KMS-11 (cell line): Measurements from ENCODE around the gene CDKN2C.

ENCODE experiments used
- H2AFZ ChIP-seq: fragments of 200-600 bp; sonication (generic); 2 replicates; pipeline ENCODE4 v1.6.1; 2016; ENCODE audit warnings: antibody characterized with exemption, mixed run types, low read depth
- H3K27ac ChIP-seq: fragments of 200-600 bp; sonication (generic); 2 replicates; pipeline ENCODE4 v1.6.1; 2016; ENCODE audit warnings: mild to moderate bottlenecking, mixed run types
- H3K27me3 ChIP-seq: fragments of 200-600 bp; sonication (generic); 2 replicates; pipeline ENCODE4 v1.6.1; 2017; ENCODE audit warnings: mild to moderate bottlenecking, low read depth, mixed run types, moderate library complexity; ENCODE audit not compliant: insufficient read depth
- H3K36me3 ChIP-seq: fragments of 200-600 bp; sonication (generic); 2 replicates; pipeline ENCODE4 v1.6.1; 2017; ENCODE audit warnings: mild to moderate bottlenecking, mixed run types; ENCODE audit not compliant: insufficient read depth
- H3K4me1 ChIP-seq: fragments of 200-600 bp; sonication (generic); 2 replicates; pipeline ENCODE4 v1.6.1; 2016; ENCODE audit warnings: mild to moderate bottlenecking, low read depth, mixed run types; ENCODE audit not compliant: poor library complexity, severe bottlenecking
- H3K4me2 ChIP-seq: fragments of 200-600 bp; sonication (generic); 2 replicates; pipeline ENCODE4 v1.7.0; 2016; ENCODE audit warnings: mild to moderate bottlenecking, mixed run types
- H3K4me3 ChIP-seq: fragments of 200-600 bp; sonication (generic); IDR thresholded peaks from 2 replicates; pipeline ENCODE4 v1.6.1; 2017; ENCODE audit warnings: low read depth, low read length, mixed read lengths; ENCODE audit not compliant: insufficient read depth
- H3K79me2 ChIP-seq: fragments of 200-600 bp; sonication (generic); 2 replicates; pipeline ENCODE4 v1.6.1; 2016; ENCODE audit warnings: low read depth, mixed run types; ENCODE audit not compliant: insufficient read depth
- H3K9ac ChIP-seq: fragments of 200-600 bp; sonication (generic); 2 replicates; pipeline ENCODE4 v1.6.1; 2016; ENCODE audit warnings: mild to moderate bottlenecking, mixed run types
- H4K20me1 ChIP-seq: fragments of 200-600 bp; sonication (generic); 2 replicates; pipeline ENCODE4 v1.6.1; 2016; ENCODE audit warnings: mild to moderate bottlenecking, mixed run types; ENCODE audit not compliant: insufficient read depth
- CTCF ChIP-seq: fragments of 200-600 bp; sonication (generic); conservative IDR thresholded peaks from 2 replicates; pipeline ENCODE4 v1.6.1; 2017; ENCODE audit warnings: low read depth, mild to moderate bottlenecking, antibody characterized with exemption, low read length, moderate library complexity, mixed read lengths

The CDKN2C gene

DNA sequence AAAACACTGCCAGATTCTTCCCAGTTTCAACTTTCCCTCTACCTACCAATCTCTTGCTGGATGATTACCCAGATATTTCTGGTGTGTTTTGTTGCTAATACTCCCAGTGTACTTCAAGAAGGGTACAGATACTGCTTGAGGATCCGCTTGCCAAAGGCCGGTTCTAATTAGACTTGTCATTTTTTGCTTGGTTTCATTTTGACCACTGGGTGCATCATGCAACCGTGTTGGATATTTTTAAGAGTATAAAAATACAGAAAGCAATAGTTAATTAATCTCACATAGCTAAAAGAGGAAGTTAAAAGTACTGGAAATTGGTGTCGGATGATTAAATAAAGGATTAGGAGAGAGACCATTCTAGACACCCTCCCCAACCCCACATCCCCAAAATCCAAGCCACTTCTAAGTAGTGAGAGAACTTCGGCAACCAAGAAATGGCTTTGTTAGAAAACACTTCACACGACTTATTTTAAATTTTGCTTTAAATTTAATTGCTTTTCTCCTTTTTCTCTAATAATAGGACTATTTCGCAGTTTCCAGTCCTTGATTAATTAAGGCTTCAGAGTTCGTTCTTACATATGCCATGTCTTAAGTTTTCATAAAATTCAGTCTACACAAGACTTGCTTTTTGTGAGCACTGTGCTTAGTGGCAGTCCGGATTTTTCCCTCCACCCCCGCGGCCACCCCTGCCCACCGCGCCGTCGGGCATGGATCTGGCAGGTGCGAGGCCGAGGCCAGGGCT lies 2.5 kb upstream of the CDKN2C start:
- no peak for TF ChIP-seq CTCF
- Histone ChIP-seq H3K4me1 (no peaks in the 10 kb centered on the region), H3K36me3 (peaks cover 1% of the 10 kb centered on the region; the same call in 1 of the 2 replicates), H3K4me2 (peak overlapping the region; percentile 54), H3K4me3 (no peak overlapping the region), H4K20me1 (no peaks in the 10 kb centered on the region), H3K79me2 (peaks cover 56% of the 10 kb centered on the region), H3K27me3 (no peaks in the 10 kb centered on the region), H3K9ac (peak overlapping the region; percentile 98), H3K27ac (peak overlapping the region; percentile 99), H2AFZ (no peak overlapping the region)

DNA sequence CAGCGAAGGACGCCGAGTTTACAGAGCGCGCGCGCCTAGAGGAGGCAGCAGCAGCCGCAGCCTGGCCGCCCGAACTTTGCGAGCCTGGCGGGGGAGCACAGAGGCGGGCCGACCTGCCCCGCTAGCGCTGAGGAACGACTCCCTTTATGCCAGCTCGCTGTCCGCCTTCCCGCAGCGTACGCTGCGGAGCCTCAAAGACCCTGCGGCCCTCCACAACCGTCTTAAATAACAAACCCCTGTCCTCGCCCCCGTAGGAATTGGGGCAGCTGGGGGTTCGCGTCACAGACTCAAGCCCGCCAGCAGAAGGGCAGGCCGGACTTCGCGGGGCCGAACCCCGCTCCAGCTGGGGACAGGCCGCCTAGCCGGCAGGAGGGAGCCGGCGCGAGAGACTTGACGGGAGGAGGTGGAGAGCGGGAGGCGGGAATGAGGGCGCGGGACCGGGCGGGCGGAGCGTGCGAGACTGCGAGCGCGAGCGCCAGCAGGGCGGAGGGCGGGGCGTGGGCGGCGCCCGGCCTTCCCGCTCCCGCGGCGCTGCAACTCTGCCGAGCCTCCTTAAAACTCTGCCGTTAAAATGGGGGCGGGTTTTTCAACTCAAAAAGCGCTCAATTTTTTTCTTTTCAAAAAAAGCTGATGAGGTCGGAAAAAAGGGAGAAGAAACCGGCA lies 1.8 kb upstream of the CDKN2C start:
- no peaks in the 10 kb centered on the region for H3K27me3 ChIP-seq
- peak overlapping the region; percentile 54; the same call in 1 of the 2 replicates for H3K4me2 ChIP-seq
- H3K4me3 ChIP-seq = no peak overlapping the region
- H3K9ac ChIP-seq = peak overlapping the region; percentile 98
- peaks cover 63% of the 10 kb centered on the region for H3K79me2 ChIP-seq
- H3K27ac ChIP-seq = peak overlapping the region; percentile 99
- H3K4me1 ChIP-seq = no peaks in the 10 kb centered on the region
- TF ChIP-seq CTCF = no peak
- H2AFZ ChIP-seq = no peak overlapping the region
- no peaks in the 10 kb centered on the region for H4K20me1 ChIP-seq
- peaks cover 8% of the 10 kb centered on the region; the same call in 1 of the 2 replicates for H3K36me3 ChIP-seq

- Histone ChIP-seq H3K4me2 (no peak overlapping the region), H2AFZ (no peak overlapping the region), H3K79me2 (peaks cover 71% of the 10 kb centered on the region)
Measured at GRCh38 chr1:50968821-50969610, 1.0 kb upstream of the CDKN2C start.

More at GRCh38 chr1:50968821-50969610, 1.0 kb upstream of the CDKN2C start:
- H3K27me3 ChIP-seq = no peaks in the 10 kb centered on the region
- no peak for TF ChIP-seq CTCF
- H3K27ac ChIP-seq = peak overlapping the region; percentile 99
- no peak overlapping the region for H3K4me3 ChIP-seq
- peaks cover 10% of the 10 kb centered on the region; the same call in 1 of the 2 replicates for H3K36me3 ChIP-seq
- no peaks in the 10 kb centered on the region for H3K4me1 ChIP-seq
- peak overlapping the region; percentile 98 for H3K9ac ChIP-seq
- no peaks in the 10 kb centered on the region for H4K20me1 ChIP-seq
